RWPE1 (cell line): ENCODE data around the gene AP3M1.

Experiments used
- CTCF ChIA-PET: fragments of 350-600 bp; sonication (Branson Sonifier 250); formaldehyde crosslinking; extraction: SDS; loops from one replicate; lab custom pipeline; 2021; lab: Yijun Ruan, JAX
- POLR2A ChIA-PET: fragments of 400-600 bp; formaldehyde crosslinking; extraction: SDS; loops from one replicate; lab custom pipeline; 2020; ENCODE audit warnings: antibody characterized with exemption; ENCODE audit not compliant: low non-redundant PET; lab: Yijun Ruan, JAX
- DNase-seq: peaks from one replicate; pipeline ENCODE4 v3.0.0; 2012; ENCODE audit warnings: low spot score
- H3K27ac ChIP-seq: fragments of 450-650 bp; 2 replicates; pipeline ENCODE4 v1.5.1; 2017
- TF ChIP-seq, protein P1 (sequence below): fragments of 450-650 bp; conservative IDR thresholded peaks from 2 replicates; pipeline ENCODE4 v1.5.1; 2017; ENCODE audit warnings: low read depth, mild to moderate bottlenecking

Gene AP3M1

GRCh38 chr10:74120911-74121310 is 29.7 kb downstream of the AP3M1 start:
- ChIA-PET CTCF (no interaction called here), POLR2A (no interaction called here)
- H3K27ac ChIP-seq, result no peak overlapping the region
- TF ChIP-seq, protein P1, sequence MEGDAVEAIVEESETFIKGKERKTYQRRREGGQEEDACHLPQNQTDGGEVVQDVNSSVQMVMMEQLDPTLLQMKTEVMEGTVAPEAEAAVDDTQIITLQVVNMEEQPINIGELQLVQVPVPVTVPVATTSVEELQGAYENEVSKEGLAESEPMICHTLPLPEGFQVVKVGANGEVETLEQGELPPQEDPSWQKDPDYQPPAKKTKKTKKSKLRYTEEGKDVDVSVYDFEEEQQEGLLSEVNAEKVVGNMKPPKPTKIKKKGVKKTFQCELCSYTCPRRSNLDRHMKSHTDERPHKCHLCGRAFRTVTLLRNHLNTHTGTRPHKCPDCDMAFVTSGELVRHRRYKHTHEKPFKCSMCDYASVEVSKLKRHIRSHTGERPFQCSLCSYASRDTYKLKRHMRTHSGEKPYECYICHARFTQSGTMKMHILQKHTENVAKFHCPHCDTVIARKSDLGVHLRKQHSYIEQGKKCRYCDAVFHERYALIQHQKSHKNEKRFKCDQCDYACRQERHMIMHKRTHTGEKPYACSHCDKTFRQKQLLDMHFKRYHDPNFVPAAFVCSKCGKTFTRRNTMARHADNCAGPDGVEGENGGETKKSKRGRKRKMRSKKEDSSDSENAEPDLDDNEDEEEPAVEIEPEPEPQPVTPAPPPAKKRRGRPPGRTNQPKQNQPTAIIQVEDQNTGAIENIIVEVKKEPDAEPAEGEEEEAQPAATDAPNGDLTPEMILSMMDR, result no peak
- DNase-seq, result no peak

- peak overlapping the region; percentile 83 for H3K27ac ChIP-seq
- POLR2A ChIA-PET, result no interaction called here
These were observed 31.8 kb downstream of the AP3M1 start for GRCh38 chr10:74118804-74119203.

DNA sequence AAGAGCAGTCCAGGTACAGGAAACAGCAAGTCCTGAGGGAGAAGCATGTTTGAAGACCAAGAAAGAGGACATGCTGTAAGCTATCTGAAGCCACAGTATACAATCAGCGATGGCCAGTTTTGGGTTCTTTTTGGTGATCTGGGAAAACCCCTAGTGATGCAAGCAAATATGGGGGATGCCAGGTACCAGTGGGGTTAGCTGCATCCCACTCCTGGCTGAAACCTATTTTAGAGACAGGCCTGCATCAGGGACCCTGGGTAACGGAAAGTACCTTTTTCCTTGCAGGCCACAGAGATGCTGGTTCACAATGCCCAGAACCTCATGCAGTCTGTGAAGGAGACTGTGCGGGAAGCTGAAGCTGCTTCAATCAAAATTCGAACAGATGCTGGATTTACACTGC is 32.9 kb downstream of the AP3M1 start:
- ChIA-PET POLR2A (no interaction called here), CTCF (interaction anchor here (0.7 to 0.8 kb wide), 2 partner anchors 11 to 44 kb away, joined by 3 read pairs; no protein-coding TSS in a partner anchor)
- H3K27ac ChIP-seq, result peak overlapping the region; percentile 83
- TF ChIP-seq, protein P1, result no peak
- no peak for DNase-seq

More at GRCh38 chr10:74118804-74119203, 31.8 kb downstream of the AP3M1 start:
- DNase-seq, result peak; percentile 41
- TF ChIP-seq, protein P1, result no peak
- CTCF ChIA-PET, result interaction anchor here (0.7 to 1.0 kb wide), 4 partner anchors 10 to 273 kb away, joined by 3 to 5 read pairs (median 3); no protein-coding TSS in a partner anchor

DNA sequence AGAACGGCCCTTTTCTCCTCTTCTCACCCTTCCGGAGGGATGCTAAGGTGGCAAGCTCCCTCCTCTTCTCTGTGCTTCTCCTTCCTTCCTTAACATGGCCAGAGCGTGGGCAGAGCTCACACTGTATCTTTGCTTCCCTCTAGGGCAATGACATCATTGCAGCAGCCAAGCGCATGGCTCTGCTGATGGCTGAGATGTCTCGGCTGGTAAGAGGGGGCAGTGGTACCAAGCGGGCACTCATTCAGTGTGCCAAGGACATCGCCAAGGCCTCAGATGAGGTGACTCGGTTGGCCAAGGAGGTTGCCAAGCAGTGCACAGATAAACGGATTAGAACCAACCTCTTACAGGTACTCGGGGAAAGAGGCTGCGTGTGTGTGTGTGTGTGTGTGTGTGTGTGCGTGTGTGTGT is 36.6 kb downstream of the AP3M1 start:
- no peak for DNase-seq
- ChIA-PET POLR2A (no interaction called here), CTCF (interaction anchor here (0.5 kb wide), 1 partner anchor 234 kb away, joined by 3 read pairs; no protein-coding TSS in a partner anchor)
- H3K27ac ChIP-seq, result no peak overlapping the region
- TF ChIP-seq, protein P1, result no peak

DNA sequence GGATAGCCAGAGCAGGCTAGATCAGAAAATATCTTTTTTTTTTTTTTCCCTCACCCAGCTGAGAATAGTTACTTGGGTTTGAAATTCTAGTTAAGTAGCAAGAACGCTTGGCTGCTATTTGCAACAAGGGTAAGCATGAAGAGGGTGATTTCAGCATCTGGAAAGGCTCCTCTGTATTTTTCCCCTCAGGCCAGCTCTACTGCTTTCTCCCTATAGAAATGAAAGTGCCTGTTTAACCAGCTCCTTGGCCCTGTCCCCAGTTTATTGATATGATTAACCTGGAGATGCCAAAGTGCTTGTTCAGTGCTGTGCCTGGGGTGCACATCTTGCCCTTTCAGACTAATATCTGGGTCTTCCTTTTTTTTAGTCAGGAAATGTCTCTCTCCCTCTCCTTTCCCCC is 37.1 kb downstream of the AP3M1 start:
- CTCF ChIA-PET, result interaction anchor here (0.6 kb wide), 3 partner anchors 287 to 922 kb away, joined by 3 read pairs; no protein-coding TSS in a partner anchor
- TF ChIP-seq, protein P1, result no peak
- no peak overlapping the region for H3K27ac ChIP-seq
- DNase-seq, result peak; percentile 55
- POLR2A ChIA-PET, result interaction anchor here (0.6 kb wide), 1 partner anchor 63 kb away, joined by 3 read pairs; no protein-coding TSS in a partner anchor

- POLR2A ChIA-PET, result no interaction called here
- CTCF ChIA-PET, result interaction anchor here (0.6 kb wide), 1 partner anchor 16 kb away, joined by 3 read pairs; no protein-coding TSS in a partner anchor
- TF ChIP-seq, protein P1, result no peak
- H3K27ac ChIP-seq, result no peak overlapping the region
- DNase-seq, result no peak
These were observed 38.8 kb downstream of the AP3M1 start for GRCh38 chr10:74111799-74112198.
